HG03460 (cell line): ENCODE results near the gene PMIS2.
"Not testable (repeated sequence)": the region's sequence is repeated elsewhere in the genome, so short reads cannot be mapped to it uniquely, and the experiment has no call there.

Experiments
- ATAC-seq: cut with Tn5 transposase; IDR thresholded peaks from one replicate; pipeline ENCODE4 v1.9.1; 2021; ENCODE audit not compliant: unreplicated experiment

Gene PMIS2

DNA sequence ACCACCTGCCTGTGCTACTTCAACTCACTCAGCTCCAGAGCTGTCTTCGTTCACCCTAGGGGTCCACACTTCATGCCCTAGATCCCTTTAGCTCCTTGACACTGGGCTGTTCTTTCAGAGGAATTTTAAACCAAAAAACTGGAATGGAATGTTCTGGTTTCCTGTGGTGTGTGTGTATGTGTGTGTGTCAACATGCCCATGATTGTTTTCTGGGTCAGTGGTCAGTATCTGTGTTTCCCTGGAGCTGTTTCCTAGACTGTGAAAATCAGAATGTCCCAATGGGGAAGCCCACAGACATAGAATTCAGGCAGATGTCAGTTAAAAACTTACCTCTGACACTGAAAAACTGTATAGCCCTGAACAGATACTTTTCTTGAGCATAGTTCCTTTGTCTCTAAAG, 1.3 kb downstream of the PMIS2 start:
- no peak for ATAC-seq

- no peak for ATAC-seq
These were observed 4.9 kb downstream of the PMIS2 start for GRCh38 chr19:35590875-35591274.

GRCh38 chr19:35592226-35592625, 6.3 kb downstream of the PMIS2 start:
- no peak for ATAC-seq

GRCh38 chr19:35595026-35595425, 9.1 kb downstream of the PMIS2 start:
- ATAC-seq = not testable (repeated sequence)

GRCh38 chr19:35595928-35596327, 10.0 kb downstream of the PMIS2 start:
- ATAC-seq = no peak

- ATAC-seq = peak; percentile 59
These were observed 10.5 kb downstream of the PMIS2 start for GRCh38 chr19:35596366-35596999.

GRCh38 chr19:35601971-35602370, 16.0 kb downstream of the PMIS2 start:
- no peak for ATAC-seq

DNA sequence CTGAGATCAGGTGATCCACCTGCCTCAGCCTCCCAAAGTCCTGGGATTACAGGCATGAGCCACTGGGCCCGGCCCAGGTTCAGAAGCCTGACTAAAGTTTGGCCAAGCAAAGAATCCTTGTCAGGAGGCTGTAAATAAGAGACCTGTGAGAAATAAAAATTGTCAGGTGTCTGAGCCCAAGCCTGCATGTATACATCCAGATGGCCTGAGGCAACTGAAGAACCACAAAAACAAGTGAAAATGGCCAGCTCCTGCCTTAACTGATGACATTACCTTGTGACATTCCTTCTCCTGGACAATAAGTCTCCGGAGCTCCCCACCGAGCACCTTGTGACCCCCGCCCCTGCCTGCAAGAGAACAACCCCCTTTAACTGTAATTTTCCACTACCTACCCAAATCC, 18.5 kb downstream of the PMIS2 start:
- ATAC-seq = not testable (repeated sequence)

DNA sequence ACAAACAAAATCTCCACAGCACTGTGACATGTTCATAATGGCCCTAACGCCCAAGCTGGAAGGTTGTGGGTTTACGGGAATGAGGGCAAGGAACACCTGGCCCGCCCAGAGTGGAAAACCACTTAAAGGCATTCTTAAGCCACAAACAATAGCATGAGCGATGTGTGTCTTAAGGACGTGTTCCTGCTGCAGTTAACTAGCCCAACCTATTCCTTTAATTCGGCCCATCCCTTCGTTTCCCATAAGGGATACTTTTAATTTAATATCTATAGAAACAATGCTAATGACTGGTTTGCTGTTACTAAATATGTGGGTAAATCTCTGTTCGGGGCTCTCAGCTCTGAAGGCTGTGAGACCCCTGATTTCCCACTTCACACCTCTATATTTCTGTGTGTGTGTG, 21.2 kb downstream of the PMIS2 start:
- not testable (repeated sequence) for ATAC-seq

GRCh38 chr19:35607661-35608060, 21.7 kb downstream of the PMIS2 start:
- no peak for ATAC-seq

DNA sequence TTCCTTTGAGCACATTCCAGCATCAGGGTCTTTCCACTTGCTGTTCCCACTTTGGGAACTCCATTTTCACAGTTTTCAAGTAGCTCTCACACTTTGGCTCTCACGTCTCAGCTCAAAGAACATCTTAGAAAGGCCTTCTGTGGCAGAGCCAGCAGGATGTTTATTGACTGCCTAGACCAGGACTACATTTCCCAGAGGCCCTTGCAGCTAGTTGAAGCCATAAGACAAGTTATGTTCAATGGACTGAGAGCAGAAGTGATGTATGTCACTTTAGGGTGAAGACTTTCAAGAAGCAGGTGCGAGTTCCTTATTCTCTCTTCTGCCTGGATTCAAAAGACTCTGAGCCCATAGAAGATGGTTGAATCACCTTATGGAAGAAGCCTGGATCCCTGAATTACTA, 22.3 kb downstream of the PMIS2 start:
- no peak for ATAC-seq

DNA sequence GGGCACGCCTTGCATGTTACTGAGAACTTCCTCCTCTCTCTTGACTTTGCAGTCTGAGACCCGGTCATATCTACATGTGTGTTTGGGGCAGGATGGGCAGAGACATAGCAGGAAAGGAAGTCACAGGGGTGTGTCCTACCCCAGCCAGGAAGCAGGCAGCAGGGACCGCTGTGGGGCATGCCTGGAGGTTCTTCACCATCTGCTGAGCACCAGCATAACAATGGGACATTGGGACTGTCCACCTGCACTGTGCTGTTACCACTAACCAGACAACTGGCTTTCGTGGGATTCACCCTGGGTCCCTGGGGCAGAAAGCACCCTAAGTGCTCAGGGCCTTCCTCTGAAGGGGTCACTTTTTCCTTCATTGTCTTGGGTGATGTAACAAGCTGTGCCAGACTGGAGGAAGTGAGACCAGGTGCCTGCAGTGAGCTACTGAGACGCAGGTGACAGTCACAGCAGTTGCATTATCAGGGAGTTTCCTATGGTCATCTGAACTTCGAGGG, 23.9 kb downstream of the PMIS2 start:
- no peak for ATAC-seq

- no peak for ATAC-seq
These were observed 26.2 kb downstream of the PMIS2 start for GRCh38 chr19:35612224-35612558.

GRCh38 chr19:35612559-35613321, 26.8 kb downstream of the PMIS2 start, which contains the start of gene HAUS5:
Gene HAUS5 (plus strand): TSS chr19:35612735. CDS start chr19:35612795, 60 bp downstream.
- peak; percentile 74 for ATAC-seq

DNA sequence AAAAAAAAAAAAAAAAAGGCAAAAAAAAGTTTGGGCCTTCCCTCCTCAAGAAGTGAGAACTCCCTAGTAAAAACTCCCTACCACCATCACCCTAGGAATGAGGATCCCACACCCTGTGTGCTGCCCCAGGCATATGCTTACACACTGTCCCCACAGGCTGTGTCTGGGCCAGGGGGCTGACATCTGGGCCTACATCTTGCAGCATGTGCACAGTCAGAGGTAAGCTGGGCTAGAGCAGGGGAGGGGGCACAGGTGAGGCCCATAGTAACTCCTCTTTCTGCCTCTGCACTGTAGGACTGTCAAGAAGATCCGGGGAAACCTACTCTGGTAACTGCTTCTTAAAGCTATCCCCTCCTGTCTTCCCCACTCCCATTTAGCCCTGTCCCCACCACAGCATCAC, 27.6 kb downstream of the PMIS2 start:
- no peak for ATAC-seq

DNA sequence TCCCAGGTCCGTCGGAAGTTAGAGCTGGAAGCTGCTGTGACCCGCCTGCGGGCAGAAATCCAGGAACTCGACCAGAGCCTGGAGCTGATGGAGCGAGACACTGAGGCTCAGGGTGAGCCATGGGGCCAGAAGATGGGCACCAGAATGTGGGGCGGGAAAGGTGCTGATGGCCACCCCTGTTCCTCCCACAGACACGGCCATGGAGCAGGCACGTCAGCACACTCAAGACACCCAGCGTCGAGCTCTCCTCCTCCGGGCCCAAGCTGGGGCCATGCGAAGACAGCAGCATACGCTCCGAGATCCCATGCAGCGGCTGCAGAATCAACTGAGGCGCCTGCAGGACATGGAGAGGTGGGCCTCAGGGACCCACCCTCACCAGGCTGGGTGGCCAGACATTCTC, 29.1 kb downstream of the PMIS2 start:
- no peak for ATAC-seq

GRCh38 chr19:35618857-35619256, 32.9 kb downstream of the PMIS2 start:
- ATAC-seq = no peak

GRCh38 chr19:35619290-35619923, 33.4 kb downstream of the PMIS2 start:
- ATAC-seq = no peak

DNA sequence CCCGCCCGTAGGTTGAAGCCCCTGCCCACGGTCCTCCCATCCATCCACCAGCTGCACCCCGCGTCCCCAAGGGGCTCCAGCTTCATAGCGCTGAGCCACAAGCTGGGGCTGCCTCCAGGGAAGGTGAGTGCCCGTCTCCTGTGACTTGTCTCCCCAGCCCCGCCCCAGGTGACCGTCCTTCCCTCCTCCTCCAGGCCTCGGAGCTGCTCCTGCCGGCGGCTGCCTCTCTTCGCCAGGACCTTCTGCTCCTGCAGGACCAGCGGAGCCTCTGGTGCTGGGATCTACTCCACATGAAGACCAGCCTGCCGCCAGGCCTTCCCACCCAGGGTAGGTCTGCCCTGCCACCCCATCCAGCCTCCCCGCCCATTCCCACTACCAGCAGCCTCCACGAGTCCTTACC, 34.0 kb downstream of the PMIS2 start:
- no peak for ATAC-seq

DNA sequence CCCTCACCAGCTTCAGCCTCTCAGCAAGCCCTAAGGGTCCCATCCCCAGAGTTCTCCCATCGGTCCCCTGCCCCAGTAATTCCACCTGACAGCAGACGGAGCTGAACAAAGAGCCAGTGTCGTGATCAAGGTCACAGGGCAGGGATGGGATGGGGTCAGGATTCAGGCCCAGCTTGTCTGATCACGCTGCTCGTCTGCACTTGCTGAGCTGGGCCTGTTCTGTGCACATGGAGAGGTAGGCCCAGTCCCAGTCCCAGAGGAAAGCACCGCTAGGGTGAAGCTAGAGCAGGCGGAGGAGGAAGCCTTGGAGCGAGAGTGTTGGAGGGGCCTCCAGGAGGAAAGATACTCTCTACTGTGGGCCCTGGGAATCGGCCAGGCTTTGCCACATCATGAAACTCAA, 35.7 kb downstream of the PMIS2 start:
- ATAC-seq = no peak

DNA sequence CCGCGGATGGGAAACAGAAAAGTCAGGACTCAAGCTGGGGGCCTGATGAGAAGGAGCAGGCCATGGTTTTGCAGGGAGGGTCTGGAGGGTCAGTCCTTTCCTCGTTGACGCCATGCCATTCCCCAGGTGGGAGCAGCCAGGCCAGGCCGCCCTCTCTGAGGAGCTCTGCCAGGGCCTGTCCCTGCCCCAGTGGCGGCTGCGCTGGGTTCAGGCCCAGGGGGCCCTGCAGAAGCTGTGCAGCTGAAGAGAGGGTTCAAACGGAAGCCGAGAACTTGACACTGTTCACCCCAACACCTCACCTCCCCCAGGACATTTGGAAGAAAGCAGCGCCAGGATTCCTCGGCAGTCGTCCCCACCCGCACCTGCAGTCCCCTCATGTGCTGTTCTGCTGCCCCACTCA, 36.8 kb downstream of the PMIS2 start:
- ATAC-seq = no peak
